GM21447 (cell line): ENCODE measurements around the gene MCCD1.

Experiments
- ATAC-seq: cut with Tn5 transposase; IDR thresholded peaks from one replicate; pipeline ENCODE4 v1.9.1; 2021; ENCODE audit not compliant: unreplicated experiment

MCCD1 gene

GRCh38 chr6:31510007-31510406 is 18.8 kb upstream of the MCCD1 start:
- ATAC-seq = no peak

GRCh38 chr6:31513456-31514165 is 15.2 kb upstream of the MCCD1 start:
- ATAC-seq = no peak

GRCh38 chr6:31521835-31522234 is 6.9 kb upstream of the MCCD1 start:
- ATAC-seq = no peak

- ATAC-seq = no peak
Observed at GRCh38 chr6:31525553-31525931, 3.2 kb upstream of the MCCD1 start.

GRCh38 chr6:31525932-31526591 is 2.7 kb upstream of the MCCD1 start:
- no peak for ATAC-seq

GRCh38 chr6:31528307-31528777 is 420 bp upstream of the MCCD1 start:
- ATAC-seq = no peak

GRCh38 chr6:31529329-31530150 is 778 bp downstream of the MCCD1 start:
- ATAC-seq = no peak

- ATAC-seq = no peak
Observed at GRCh38 chr6:31530659-31531058, 1.9 kb downstream of the MCCD1 start.

- ATAC-seq = no peak
Observed at GRCh38 chr6:31531162-31531561, 2.4 kb downstream of the MCCD1 start.

- ATAC-seq = no peak
Observed at GRCh38 chr6:31531771-31532643, 3.2 kb downstream of the MCCD1 start.

GRCh38 chr6:31532644-31533454 is 4.1 kb downstream of the MCCD1 start:
- ATAC-seq = no peak

GRCh38 chr6:31533455-31533841 is 4.7 kb downstream of the MCCD1 start:
- no peak for ATAC-seq

GRCh38 chr6:31534011-31534410 is 5.2 kb downstream of the MCCD1 start:
- ATAC-seq = no peak

- no peak for ATAC-seq
Observed at GRCh38 chr6:31534521-31535040, 5.8 kb downstream of the MCCD1 start.

GRCh38 chr6:31535538-31536324 is 7.0 kb downstream of the MCCD1 start:
- no peak for ATAC-seq

GRCh38 chr6:31538805-31539400 is 10.1 kb downstream of the MCCD1 start:
- no peak for ATAC-seq

GRCh38 chr6:31540640-31541039 is 11.9 kb downstream of the MCCD1 start:
- ATAC-seq = no peak

GRCh38 chr6:31541059-31541657 is 12.4 kb downstream of the MCCD1 start:
- no peak for ATAC-seq
